ENCODE data around the gene MAG. TPM values are rescaled to one million over a fixed set of nuclear protein-coding genes. Genes with fewer than 3 reads are reported as not detected.

MAG gene
- total RNA-seq, 1 donor from 2014 or later = not detected

- H3K27me3 ChIP-seq = no peaks in the 10 kb centered on the region
- peaks cover 14% of the 10 kb centered on the region for H3F3A ChIP-seq (ENCODE audit: low read depth)
- no peak overlapping the region for H3K9ac ChIP-seq
- peak overlapping the region; percentile 2 for H3K27ac Mint-ChIP-seq
- TF ChIP-seq EZH2 (IDR thresholded peaks at IDR 0.05) (no peak), EZH2phosphoT487 (IDR thresholded peaks at IDR 0.05) (no peak), CTCF (IDR thresholded peaks at IDR 0.05) (no peak)
- no peak overlapping the region for H3K4me3 ChIP-seq
- no peaks in the 10 kb centered on the region for H3K4me1 ChIP-seq
- H3K4me1 Mint-ChIP-seq = peaks cover 11% of the 10 kb centered on the region
- H3K9me3 Mint-ChIP-seq = no peaks in the 10 kb centered on the region
- H3K4me3 Mint-ChIP-seq = peak overlapping the region; percentile 34
- H3K27ac ChIP-seq = no peak overlapping the region
- no peaks in the 10 kb centered on the region for H3K9me3 ChIP-seq (ENCODE audit: low read depth)
- H3K4me2 ChIP-seq = no peak overlapping the region
- peaks cover 31% of the 10 kb centered on the region for H4K20me1 ChIP-seq (ENCODE audit: low read depth)
- no peak for DNase-seq (ENCODE audit: low spot score)
- H3K79me2 ChIP-seq (ENCODE audit: low read depth) = peaks cover 29% of the 10 kb centered on the region
- peaks cover 23% of the 10 kb centered on the region for H3K36me3 Mint-ChIP-seq
- H3K36me3 ChIP-seq = peaks cover 5% of the 10 kb centered on the region
- H3K27me3 Mint-ChIP-seq (ENCODE audit: insufficient read depth, low read depth) = peaks cover 4% of the 10 kb centered on the region
- H2AFZ ChIP-seq (replicated peaks) = no peak overlapping the region
Measured at GRCh38 chr19:35271546-35271945, 20.4 kb upstream of the MAG start.

GRCh38 chr19:35272122-35272719 lies 19.7 kb upstream of the MAG start:
- H3K79me2 ChIP-seq (ENCODE audit: low read depth) = peaks cover 23% of the 10 kb centered on the region
- H3K27me3 ChIP-seq = no peaks in the 10 kb centered on the region
- no peak for TF ChIP-seq EZH2 (IDR thresholded peaks at IDR 0.05)
- no peak for TF ChIP-seq CTCF (IDR thresholded peaks at IDR 0.05)
- no peak for TF ChIP-seq EZH2phosphoT487 (IDR thresholded peaks at IDR 0.05)
- H2AFZ ChIP-seq (replicated peaks) = no peak overlapping the region
- no peaks in the 10 kb centered on the region for H3K9me3 Mint-ChIP-seq
- H3K27ac ChIP-seq = no peak overlapping the region
- H3K4me1 ChIP-seq = no peaks in the 10 kb centered on the region
- no peak overlapping the region for H3K4me3 Mint-ChIP-seq
- H3K36me3 ChIP-seq = peaks cover 5% of the 10 kb centered on the region
- H3K27me3 Mint-ChIP-seq (ENCODE audit: insufficient read depth, low read depth) = peaks cover 6% of the 10 kb centered on the region
- H3K9me3 ChIP-seq (ENCODE audit: low read depth) = no peaks in the 10 kb centered on the region
- peak overlapping the region; percentile 2 for H3K27ac Mint-ChIP-seq
- H3K4me3 ChIP-seq = no peak overlapping the region
- no peak for DNase-seq (ENCODE audit: low spot score)
- H4K20me1 ChIP-seq (ENCODE audit: low read depth) = peaks cover 26% of the 10 kb centered on the region
- peaks cover 14% of the 10 kb centered on the region for H3F3A ChIP-seq (ENCODE audit: low read depth)
- no peak overlapping the region for H3K4me2 ChIP-seq
- H3K4me1 Mint-ChIP-seq = peaks cover 11% of the 10 kb centered on the region
- H3K9ac ChIP-seq = no peak overlapping the region
- H3K36me3 Mint-ChIP-seq = peaks cover 27% of the 10 kb centered on the region

GRCh38 chr19:35272954-35273649 lies 18.9 kb upstream of the MAG start:
- peak overlapping the region; percentile 90 for H3K27ac Mint-ChIP-seq
- peaks cover 7% of the 10 kb centered on the region for H3F3A ChIP-seq (ENCODE audit: low read depth)
- H3K4me1 ChIP-seq = no peaks in the 10 kb centered on the region
- DNase-seq (ENCODE audit: low spot score) = no peak
- H3K36me3 ChIP-seq = peaks cover 5% of the 10 kb centered on the region
- H3K4me3 Mint-ChIP-seq = peak overlapping the region; percentile 63
- peaks cover 24% of the 10 kb centered on the region for H4K20me1 ChIP-seq (ENCODE audit: low read depth)
- H3K36me3 Mint-ChIP-seq = peaks cover 27% of the 10 kb centered on the region
- H3K9me3 ChIP-seq (ENCODE audit: low read depth) = no peaks in the 10 kb centered on the region
- H3K79me2 ChIP-seq (ENCODE audit: low read depth) = peaks cover 20% of the 10 kb centered on the region
- H3K4me3 ChIP-seq = no peak overlapping the region
- H3K27me3 Mint-ChIP-seq (ENCODE audit: insufficient read depth, low read depth) = peaks cover 7% of the 10 kb centered on the region
- H3K4me2 ChIP-seq = no peak overlapping the region
- H3K9ac ChIP-seq = no peak overlapping the region
- H3K27me3 ChIP-seq = no peaks in the 10 kb centered on the region
- no peaks in the 10 kb centered on the region for H3K9me3 Mint-ChIP-seq
- no peak overlapping the region for H3K27ac ChIP-seq
- H3K4me1 Mint-ChIP-seq = peaks cover 9% of the 10 kb centered on the region
- H2AFZ ChIP-seq (replicated peaks) = no peak overlapping the region
- no peak for TF ChIP-seq EZH2phosphoT487 (IDR thresholded peaks at IDR 0.05)
